Esophagus squamous epithelium (tissue), 5 donors: ENCODE measurements around the gene TBX15. TPM values are rescaled to one million over a fixed set of nuclear protein-coding genes. Genes with fewer than 3 reads are reported as not detected.

Experiments
- DNase-seq: peaks from one replicate; lab custom pipeline; 2025; lab: John Stamatoyannopoulos, UW
- H3K27ac ChIP-seq, 4 donors: fragments of 200-600 bp; sonication (generic); one replicate each; pipeline ENCODE4 v1.5.1; 2016 to 2019; ENCODE audit warnings: mild to moderate bottlenecking in 1 of 4
- H3K27me3 ChIP-seq, 4 donors: fragments of 200-600 bp; sonication (generic); 1 replicate in 3 of 4; 2 replicates in 1 of 4; pipeline versions ENCODE4 v1.5.1 to v1.6.0; 2017 to 2021; ENCODE audit warnings: antibody characterized with exemption in 1 of 4
- H3K36me3 ChIP-seq, 3 donors: fragments of 200-600 bp; sonication (generic); one replicate each; pipeline ENCODE4 v1.5.1; 2016 to 2019
- H3K4me1 ChIP-seq, 3 donors: fragments of 200-600 bp; sonication (generic); one replicate each; pipeline ENCODE4 v1.5.1; 2017 to 2019
- H3K4me3 ChIP-seq, 4 donors: fragments of 200-600 bp; sonication (generic); 1 replicate in 3 of 4; 2 replicates in 1 of 4; pipeline ENCODE4 v1.5.1; 2016 to 2019; ENCODE audit warnings: mild to moderate bottlenecking in 2 of 4, moderate library complexity in 1 of 4
- H3K9me3 ChIP-seq, 3 donors: fragments of 200-600 bp; sonication (generic); one replicate each; pipeline ENCODE4 v1.5.1; 2016 to 2019
- POLR2A ChIP-seq, 4 donors: fragments of 450-650 bp; IDR thresholded peaks; one replicate each; pipeline ENCODE4 v1.6.1; 2017; ENCODE audit warnings: antibody characterized with exemption in 4 of 4, mild to moderate bottlenecking in 4 of 4, moderate library complexity in 3 of 4
- WGBS, 2 donors: methylation state at CpG; one replicate each; pipeline ENCODE4 v1.1.5; 2018; 5-methylcytosine and 5-hydroxymethylcytosine counted together
- intact Hi-C: fragments of 100-400 bp; cut with DNase I; formaldehyde crosslinking; loops from one replicate; pipeline ENCODE4 v1.15.0; 2022
- total RNA-seq, 4 donors: library from RNA; depleted of rRNA; stranded (reverse); fragments of >200 nt; gene quantifications; one replicate each; pipeline ENCODE4 v1.1.0, GENCODE V29; 2016
- TF ChIP-seq, protein P1 (sequence below), 6 experiments: fragments of 450-650 bp in 4 of 6; fragments of 200-600 bp in 2 of 6; sonication (generic) in 2 of 6; IDR thresholded peaks; one replicate each; pipeline ENCODE4 v1.5.1; 2016 to 2019; ENCODE audit warnings: antibody characterized with exemption in 6 of 6, mild to moderate bottlenecking in 4 of 6, moderate library complexity in 4 of 6
- donor health status: DM: yes; HTN: yes; CAD: no.

The TBX15 gene
- total RNA-seq, 4 donors from 2014 or later: 0.15 to 0.19 TPM; not detected in 2

DNA sequence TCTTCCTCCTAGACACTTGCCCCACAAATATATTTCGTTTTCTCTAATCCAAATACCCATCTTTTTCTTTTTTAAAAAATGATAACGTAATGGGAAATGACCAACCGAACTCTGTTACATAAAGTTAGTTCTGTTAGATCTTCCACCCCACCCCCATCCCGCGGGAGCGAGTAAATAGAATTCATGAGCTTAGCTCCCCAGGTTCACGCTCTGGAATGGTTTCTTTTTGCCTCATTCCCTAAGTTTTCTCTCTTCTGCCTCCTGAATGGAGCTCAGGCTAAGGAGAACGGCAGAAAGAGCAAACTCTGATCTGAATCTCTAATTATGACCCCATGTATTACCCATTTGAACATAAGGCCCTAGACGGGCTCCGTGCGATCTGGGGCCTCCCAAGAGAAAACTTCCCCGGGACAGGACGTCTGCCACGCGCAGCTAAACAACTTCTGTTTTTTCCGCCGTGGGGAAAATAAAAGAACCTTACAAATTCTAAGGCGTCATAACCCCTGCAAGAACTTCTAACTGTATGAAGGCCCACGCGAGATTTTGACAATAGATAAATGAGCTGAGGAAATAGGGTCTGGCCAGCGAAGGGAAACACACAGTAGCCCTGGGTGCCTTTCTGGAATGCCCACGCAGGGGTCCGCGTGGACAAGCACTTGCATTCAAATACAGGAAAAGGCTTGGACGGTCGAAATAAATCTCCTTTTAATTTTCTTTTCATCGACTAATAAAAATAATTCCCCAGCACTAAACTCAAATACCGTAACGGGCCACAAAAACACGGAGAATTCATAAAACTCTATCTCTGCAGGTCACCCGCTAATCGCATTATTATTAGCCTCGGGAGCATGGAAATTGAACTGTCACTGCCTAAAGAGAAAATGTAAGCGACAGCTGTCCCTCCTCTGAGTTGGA lies 2.2 kb downstream of the TBX15 start:
- peak overlapping the region in 1 of 4 donors; percentile 39 for H3K4me3 ChIP-seq
- no peak overlapping the region for H3K27ac ChIP-seq
- no peak for DNase-seq
- WGBS, 2 donors: 19 to 24% methylated on average over 30 to 34 of the region's 34 CpGs
- peaks cover 27 to 100% (median 74%) of the 10 kb centered on the region in 4 donors for H3K27me3 ChIP-seq
- no peaks in the 10 kb centered on the region for H3K36me3 ChIP-seq
- TF ChIP-seq, protein P1, sequence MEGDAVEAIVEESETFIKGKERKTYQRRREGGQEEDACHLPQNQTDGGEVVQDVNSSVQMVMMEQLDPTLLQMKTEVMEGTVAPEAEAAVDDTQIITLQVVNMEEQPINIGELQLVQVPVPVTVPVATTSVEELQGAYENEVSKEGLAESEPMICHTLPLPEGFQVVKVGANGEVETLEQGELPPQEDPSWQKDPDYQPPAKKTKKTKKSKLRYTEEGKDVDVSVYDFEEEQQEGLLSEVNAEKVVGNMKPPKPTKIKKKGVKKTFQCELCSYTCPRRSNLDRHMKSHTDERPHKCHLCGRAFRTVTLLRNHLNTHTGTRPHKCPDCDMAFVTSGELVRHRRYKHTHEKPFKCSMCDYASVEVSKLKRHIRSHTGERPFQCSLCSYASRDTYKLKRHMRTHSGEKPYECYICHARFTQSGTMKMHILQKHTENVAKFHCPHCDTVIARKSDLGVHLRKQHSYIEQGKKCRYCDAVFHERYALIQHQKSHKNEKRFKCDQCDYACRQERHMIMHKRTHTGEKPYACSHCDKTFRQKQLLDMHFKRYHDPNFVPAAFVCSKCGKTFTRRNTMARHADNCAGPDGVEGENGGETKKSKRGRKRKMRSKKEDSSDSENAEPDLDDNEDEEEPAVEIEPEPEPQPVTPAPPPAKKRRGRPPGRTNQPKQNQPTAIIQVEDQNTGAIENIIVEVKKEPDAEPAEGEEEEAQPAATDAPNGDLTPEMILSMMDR (IDR thresholded peaks at IDR 0.05): no peak
- TF ChIP-seq POLR2A (IDR thresholded peaks at IDR 0.05): no peak
- intact Hi-C loops: no loop called here
- peaks cover 12 to 53% (median 23%) of the 10 kb centered on the region in 3 donors for H3K4me1 ChIP-seq
- H3K9me3 ChIP-seq: peaks cover 0 to 9% (median 0%) of the 10 kb centered on the region in 3 donors

DNA sequence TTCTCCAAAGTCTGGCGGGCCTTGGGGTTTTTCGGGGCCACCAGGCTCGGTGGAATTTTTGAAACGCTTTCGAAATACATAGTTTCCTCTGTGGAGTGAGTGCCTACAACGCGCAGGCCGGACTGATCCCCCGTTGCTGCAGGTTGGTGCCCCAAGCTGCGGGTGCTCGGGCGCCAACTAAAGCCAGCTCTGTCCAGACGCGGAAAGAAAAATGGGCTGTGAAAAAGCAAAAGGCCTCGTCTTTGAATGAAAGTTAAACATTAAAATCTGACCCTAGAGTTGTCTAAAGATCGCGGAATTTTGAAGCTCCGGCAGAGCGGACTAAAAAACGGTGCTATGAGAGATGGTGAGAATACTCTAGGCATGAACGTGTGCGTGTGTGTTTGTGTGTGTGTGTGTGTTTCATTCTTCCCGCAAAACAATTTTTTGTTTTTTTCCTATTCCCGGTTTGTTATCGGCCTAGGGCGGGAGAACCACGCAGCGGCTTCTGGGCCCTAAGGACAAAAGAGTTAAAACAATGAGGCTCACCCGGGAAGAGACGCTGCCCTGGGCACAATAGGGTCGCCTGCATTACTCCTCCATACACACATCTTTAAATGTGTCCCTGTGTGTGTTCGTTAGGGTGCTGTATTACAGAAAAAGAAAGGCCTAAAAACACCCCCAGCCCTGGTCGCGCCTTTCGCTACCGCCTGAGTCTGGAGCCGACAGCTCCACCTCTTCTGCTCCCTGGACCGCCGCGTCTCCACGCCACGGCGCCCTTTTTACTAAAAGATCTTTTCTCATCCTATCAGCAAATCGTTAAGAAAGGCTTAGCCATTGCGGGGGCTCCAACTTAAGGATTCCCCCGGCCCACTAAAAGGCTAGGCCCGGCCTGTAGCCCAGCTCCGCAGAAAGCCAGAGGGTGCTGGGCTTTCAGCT lies 3.2 kb downstream of the TBX15 start:
- no peak for DNase-seq
- intact Hi-C loops: no loop called here
- H3K4me1 ChIP-seq: peaks cover 12 to 54% (median 23%) of the 10 kb centered on the region in 3 donors
- H3K9me3 ChIP-seq: peaks cover 0 to 9% (median 0%) of the 10 kb centered on the region in 3 donors
- 24 to 25% methylated on average over 43 to 47 of the region's 48 CpGs for WGBS, 2 donors
- H3K27me3 ChIP-seq: peaks cover 27 to 100% (median 78%) of the 10 kb centered on the region in 4 donors
- H3K4me3 ChIP-seq: peak overlapping the region in 2 of 4 donors; percentile 19 to 57
- no peak overlapping the region for H3K27ac ChIP-seq
- TF ChIP-seq, protein P1 (IDR thresholded peaks at IDR 0.05): no peak
- TF ChIP-seq POLR2A (IDR thresholded peaks at IDR 0.05): no peak
- no peaks in the 10 kb centered on the region for H3K36me3 ChIP-seq

DNA sequence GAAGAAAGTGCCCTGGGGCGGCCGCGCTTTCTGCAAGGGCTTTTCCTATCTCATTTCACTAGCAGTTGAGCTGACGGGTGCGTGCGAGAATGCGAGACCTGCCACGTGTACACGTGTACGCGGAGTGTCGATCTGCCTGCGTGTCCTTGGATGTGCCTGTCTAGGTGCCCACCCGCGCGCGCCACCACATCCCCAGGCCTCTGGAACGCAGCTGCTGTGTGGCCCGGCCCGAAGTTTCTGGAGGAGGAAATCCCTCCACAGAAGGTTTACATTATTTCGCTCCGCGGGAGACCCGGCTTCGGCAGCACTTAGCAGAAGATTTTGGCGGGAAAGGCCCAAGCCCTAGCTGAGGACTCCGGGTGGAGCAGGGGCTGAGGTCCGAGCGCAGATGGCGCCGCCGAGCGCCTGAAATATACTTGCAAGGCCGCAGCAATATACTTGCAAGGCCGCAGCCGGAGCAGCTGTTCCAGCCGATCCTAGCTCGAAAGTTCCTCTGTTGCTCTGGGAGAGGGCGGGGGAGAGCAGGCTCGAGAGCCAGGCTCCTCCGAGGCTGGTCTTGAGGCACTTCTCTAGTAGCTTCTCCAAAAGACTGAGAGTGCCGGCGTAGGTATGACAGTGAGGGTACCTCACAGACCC lies 3.9 kb downstream of the TBX15 start:
- 7 to 29% methylated on average over 6 to 31 of the region's 43 CpGs for WGBS, 2 donors
- Histone ChIP-seq H3K9me3 (peaks cover 0 to 9% (median 0%) of the 10 kb centered on the region in 3 donors), H3K27ac (no peak overlapping the region), H3K4me3 (peak overlapping the region in 2 of 4 donors; percentile 19 to 57), H3K27me3 (peaks cover 28 to 100% (median 80%) of the 10 kb centered on the region in 4 donors), H3K4me1 (peaks cover 19 to 62% (median 23%) of the 10 kb centered on the region in 3 donors), H3K36me3 (no peaks in the 10 kb centered on the region)
- no peak for DNase-seq
- intact Hi-C loops: no loop called here
- TF ChIP-seq POLR2A (IDR thresholded peaks at IDR 0.05): no peak
- TF ChIP-seq, protein P1 (IDR thresholded peaks at IDR 0.05): no peak

DNA sequence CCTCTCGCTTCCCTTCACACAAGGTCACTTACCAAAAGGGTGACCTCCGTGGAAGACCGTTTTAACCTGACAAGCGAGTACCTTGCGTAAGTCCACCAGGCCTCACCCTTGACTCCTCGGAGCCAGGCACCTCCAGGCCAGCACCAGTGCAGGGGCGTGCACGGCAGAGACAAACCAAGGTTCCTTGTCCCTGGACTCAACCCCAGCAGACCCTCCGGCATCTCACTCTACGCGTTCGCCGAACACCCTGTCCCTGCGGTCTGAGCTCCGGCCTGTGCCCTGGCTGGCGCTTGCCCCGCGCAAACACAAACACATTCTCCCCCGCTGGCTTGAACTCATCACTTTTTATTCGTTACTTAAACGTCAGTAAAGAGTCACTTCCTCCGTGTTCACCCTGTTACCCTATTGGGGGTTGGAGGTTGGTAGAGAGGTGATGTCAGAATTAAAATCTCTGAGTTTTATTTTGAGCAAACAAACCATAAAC lies 4.5 kb downstream of the TBX15 start:
- H3K4me1 ChIP-seq: peaks cover 20 to 63% (median 23%) of the 10 kb centered on the region in 3 donors
- peaks cover 0 to 9% (median 0%) of the 10 kb centered on the region in 3 donors for H3K9me3 ChIP-seq
- H3K4me3 ChIP-seq: no peak overlapping the region
- H3K36me3 ChIP-seq: no peaks in the 10 kb centered on the region
- no peak overlapping the region for H3K27ac ChIP-seq
- DNase-seq: no peak
- no peak for TF ChIP-seq POLR2A (IDR thresholded peaks at IDR 0.05)
- TF ChIP-seq, protein P1 (IDR thresholded peaks at IDR 0.05): no peak
- intact Hi-C loops: no loop called here
- peaks cover 28 to 100% (median 80%) of the 10 kb centered on the region in 4 donors for H3K27me3 ChIP-seq
- WGBS, 2 donors: 48 to 55% methylated on average over 15 to 19 of the region's 22 CpGs
